ENCODE results near the gene CDH23. TPM values are rescaled to one million over a fixed set of nuclear protein-coding genes. Genes with fewer than 3 reads are reported as not detected.

CDH23 gene
- total and polyA plus RNA-seq, 2 of the 8 experiments (the other 6 are each of a cell fraction or from before 2014, with no cell fraction given): 1.9 to 4.9 TPM

DNA sequence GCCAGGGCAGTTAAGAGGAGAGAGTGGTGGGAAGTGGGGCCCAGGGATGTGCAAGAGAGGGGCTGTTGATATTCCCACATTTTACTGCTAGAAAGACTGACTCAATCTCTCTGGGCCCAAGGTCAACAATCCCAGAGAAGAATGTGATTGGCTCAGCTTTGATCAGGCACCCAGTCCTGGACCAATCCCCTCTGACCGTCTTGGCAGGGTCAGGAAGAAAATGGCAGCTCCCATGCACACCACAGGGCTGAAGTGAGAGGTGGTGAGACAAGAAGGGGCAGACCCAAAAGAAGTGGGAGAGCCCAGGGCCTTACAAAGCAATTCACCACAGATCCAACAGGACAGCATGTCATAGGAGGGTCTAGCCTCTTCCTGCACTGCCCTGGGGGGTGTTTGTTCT, 326.1 kb downstream of the CDH23 start (continued):
- TF ChIP-seq EP300 (IDR thresholded peaks at IDR 0.05; ENCODE audit: borderline replicate concordance in 1 of 2, low read depth in 2 of 2, low read length in 2 of 2): no peak
- TF ChIP-seq BCL11A (IDR thresholded peaks at IDR 0.05; ENCODE audit: low read depth in 2 of 2, low read length in 2 of 2): no peak
